ENCODE data around the gene HECTD1.
"Not testable (repeated sequence)": the region's sequence is repeated elsewhere in the genome, so short reads cannot be mapped to it uniquely, and the experiment has no call there.

Gene HECTD1

GRCh38 chr14:31207755-31208545 lies at the start of gene HECTD1:
HECTD1 (minus strand) TSS chr14:31207793; CDS start chr14:31205936, 1,857 bp downstream.
- in situ Hi-C loops (cut with MboI; ENCODE audit: low sequenced_read_pairs) = no loop called here

GRCh38 chr14:31257244-31257553 lies 49.6 kb upstream of the HECTD1 start:
- in situ Hi-C loops (cut with MboI; ENCODE audit: low sequenced_read_pairs) = no loop called here

- in situ Hi-C loops (cut with MboI; ENCODE audit: low sequenced_read_pairs) = no loop called here
Observed at GRCh38 chr14:31256534-31257243, 49.1 kb upstream of the HECTD1 start.

- in situ Hi-C loops (cut with MboI; ENCODE audit: low sequenced_read_pairs) = not testable (repeated sequence)
Observed at GRCh38 chr14:31255918-31256317, 48.3 kb upstream of the HECTD1 start.

GRCh38 chr14:31255286-31255685 lies 47.7 kb upstream of the HECTD1 start:
- in situ Hi-C loops (cut with MboI; ENCODE audit: low sequenced_read_pairs) = no loop called here

GRCh38 chr14:31253746-31254471 lies 46.3 kb upstream of the HECTD1 start:
- in situ Hi-C loops (cut with MboI; ENCODE audit: low sequenced_read_pairs) = no loop called here

GRCh38 chr14:31252865-31253264 lies 45.3 kb upstream of the HECTD1 start:
- in situ Hi-C loops (cut with MboI; ENCODE audit: low sequenced_read_pairs) = no loop called here

- in situ Hi-C loops (cut with MboI; ENCODE audit: low sequenced_read_pairs) = no loop called here
Observed at GRCh38 chr14:31251028-31251958, 43.7 kb upstream of the HECTD1 start.

GRCh38 chr14:31244626-31245025 lies 37.0 kb upstream of the HECTD1 start:
- in situ Hi-C loops (cut with MboI; ENCODE audit: low sequenced_read_pairs) = no loop called here

GRCh38 chr14:31243860-31244259 lies 36.3 kb upstream of the HECTD1 start:
- in situ Hi-C loops (cut with MboI; ENCODE audit: low sequenced_read_pairs) = no loop called here

- in situ Hi-C loops (cut with MboI; ENCODE audit: low sequenced_read_pairs) = not testable (repeated sequence)
Observed at GRCh38 chr14:31242161-31242940, 34.8 kb upstream of the HECTD1 start.

GRCh38 chr14:31241450-31242114 lies 34.0 kb upstream of the HECTD1 start:
- in situ Hi-C loops (cut with MboI; ENCODE audit: low sequenced_read_pairs) = no loop called here

GRCh38 chr14:31239741-31240140 lies 32.1 kb upstream of the HECTD1 start:
- in situ Hi-C loops (cut with MboI; ENCODE audit: low sequenced_read_pairs) = no loop called here

GRCh38 chr14:31235462-31235861 lies 27.9 kb upstream of the HECTD1 start:
- in situ Hi-C loops (cut with MboI; ENCODE audit: low sequenced_read_pairs) = no loop called here

GRCh38 chr14:31232081-31232480 lies 24.5 kb upstream of the HECTD1 start:
- in situ Hi-C loops (cut with MboI; ENCODE audit: low sequenced_read_pairs) = no loop called here

GRCh38 chr14:31231272-31231671 lies 23.7 kb upstream of the HECTD1 start:
- in situ Hi-C loops (cut with MboI; ENCODE audit: low sequenced_read_pairs) = not testable (repeated sequence)

- in situ Hi-C loops (cut with MboI; ENCODE audit: low sequenced_read_pairs) = no loop called here
Observed at GRCh38 chr14:31230573-31230958, 23.0 kb upstream of the HECTD1 start.

- in situ Hi-C loops (cut with MboI; ENCODE audit: low sequenced_read_pairs) = no loop called here
Observed at GRCh38 chr14:31229638-31230572, 22.3 kb upstream of the HECTD1 start.

Measured in HL-60/S4 treated with retinoic acid at 250 ng/mL for 4 days and 3 days (cell line).